Muscle of leg (tissue), 11 donors: ENCODE data around the gene CARD10. TPM values are rescaled to one million over a fixed set of nuclear protein-coding genes. Genes with fewer than 3 reads are reported as not detected.
"Not testable (repeated sequence)": the region's sequence is repeated elsewhere in the genome, so short reads cannot be mapped to it uniquely, and the experiment has no call there.

Experiments
- DNase-seq: peaks from one replicate; pipeline ENCODE4 v3.0.0; 2013
- H3K27ac ChIP-seq: one replicate; pipeline ENCODE4 v1.5.1; 2013; ENCODE audit warnings: mild to moderate bottlenecking, low read length, control low read depth
- H3K27me3 ChIP-seq: one replicate; pipeline ENCODE4 v1.6.1; 2013; ENCODE audit warnings: low read length; ENCODE audit not compliant: control insufficient read depth, insufficient read depth
- H3K36me3 ChIP-seq: one replicate; pipeline ENCODE4 v1.6.1; 2013; ENCODE audit warnings: low read length; ENCODE audit not compliant: control insufficient read depth, insufficient read depth
- H3K4me1 ChIP-seq: one replicate; pipeline ENCODE4 v1.6.1; 2013; ENCODE audit warnings: low read length; ENCODE audit not compliant: control insufficient read depth, insufficient read depth
- H3K4me3 ChIP-seq: one replicate; pipeline ENCODE4 v1.5.1; 2013; ENCODE audit warnings: low read length, control low read depth
- H3K9me3 ChIP-seq: replicated peaks from 2 replicates; pipeline ENCODE4 v1.6.1; 2013; ENCODE audit warnings: low read depth, low read length; ENCODE audit not compliant: control insufficient read depth
- WGBS: methylation state at CpG from one replicate; pipeline ENCODE4 v1.1.5; 2013; ENCODE audit warnings: missing lambda C conversion rate; ENCODE audit not compliant: insufficient coverage; 5-methylcytosine and 5-hydroxymethylcytosine counted together
- polyA plus RNA-seq, 8 donors: library from polyadenylated mRNA; unstranded; fragments of 120-200 nt; gene quantifications; one replicate each; pipeline versions ENCODE4 v1.2.1 to v1.2.3, GENCODE V29; 2013; ENCODE audit warnings: inconsistent platforms in 1 of 8, low replicate concordance in 1 of 8; ENCODE audit not compliant: insufficient read length in 8 of 8, insufficient read depth in 1 of 8
- total RNA-seq: library from RNA; stranded (reverse); fragments of 120-200 nt; gene quantifications from one replicate; pipeline ENCODE4 v1.2.4, GENCODE V29; 2013

Gene CARD10
- total and polyA plus RNA-seq, 9 donors, result 7.8 to 19.3 (median 13.3) TPM

DNA sequence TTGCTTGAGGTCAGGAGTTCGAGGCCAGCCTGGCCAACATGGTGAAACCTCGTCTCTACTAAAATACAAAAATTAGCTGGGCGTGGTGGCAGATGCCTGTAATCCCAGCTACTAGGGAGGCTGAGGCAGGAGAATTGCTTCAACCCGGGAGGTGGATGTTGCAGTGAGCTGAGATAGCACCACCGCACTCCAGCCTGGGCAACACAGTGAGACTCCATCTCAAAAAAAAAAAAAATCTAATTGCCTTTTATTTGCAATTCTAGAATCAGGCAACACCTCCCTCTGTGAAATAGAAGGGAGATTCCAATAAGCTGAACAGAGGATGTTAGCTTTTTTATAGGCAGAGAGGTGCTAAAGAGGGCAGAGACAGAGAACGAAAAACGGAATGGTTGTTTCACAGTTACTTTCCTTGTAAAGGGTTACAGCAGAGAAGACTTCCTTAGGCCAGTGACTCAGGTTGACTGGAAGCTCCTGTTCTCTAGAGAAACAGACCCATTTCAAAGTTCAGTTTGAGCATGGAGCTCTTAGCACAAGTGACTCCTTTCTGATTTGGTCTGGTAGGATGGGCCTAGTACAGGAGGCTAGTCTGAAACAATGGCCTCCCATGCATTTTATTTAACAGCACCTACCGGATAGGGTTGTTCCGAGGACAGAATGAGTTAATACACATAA is 8.0 kb upstream of the CARD10 start:
- H3K27me3 ChIP-seq, H3K4me1 ChIP-seq, H3K27ac ChIP-seq, H3K36me3 ChIP-seq, H3K9me3 ChIP-seq, H3K4me3 ChIP-seq, DNase-seq: not testable (repeated sequence)
- WGBS, result 62% methylated on average over 3 of the region's 9 CpGs

- Histone ChIP-seq H3K36me3 (no peaks in the 10 kb centered on the region), H3K4me1 (no peaks in the 10 kb centered on the region), H3K27me3 (peaks cover 7% of the 10 kb centered on the region), H3K27ac (no peak overlapping the region), H3K9me3 (no peaks in the 10 kb centered on the region), H3K4me3 (no peak overlapping the region)
- DNase-seq, result no peak
- WGBS, result 63% methylated on average over 12 of the region's 12 CpGs
Observed at GRCh38 chr22:37526376-37526775, 7.2 kb upstream of the CARD10 start.

DNA sequence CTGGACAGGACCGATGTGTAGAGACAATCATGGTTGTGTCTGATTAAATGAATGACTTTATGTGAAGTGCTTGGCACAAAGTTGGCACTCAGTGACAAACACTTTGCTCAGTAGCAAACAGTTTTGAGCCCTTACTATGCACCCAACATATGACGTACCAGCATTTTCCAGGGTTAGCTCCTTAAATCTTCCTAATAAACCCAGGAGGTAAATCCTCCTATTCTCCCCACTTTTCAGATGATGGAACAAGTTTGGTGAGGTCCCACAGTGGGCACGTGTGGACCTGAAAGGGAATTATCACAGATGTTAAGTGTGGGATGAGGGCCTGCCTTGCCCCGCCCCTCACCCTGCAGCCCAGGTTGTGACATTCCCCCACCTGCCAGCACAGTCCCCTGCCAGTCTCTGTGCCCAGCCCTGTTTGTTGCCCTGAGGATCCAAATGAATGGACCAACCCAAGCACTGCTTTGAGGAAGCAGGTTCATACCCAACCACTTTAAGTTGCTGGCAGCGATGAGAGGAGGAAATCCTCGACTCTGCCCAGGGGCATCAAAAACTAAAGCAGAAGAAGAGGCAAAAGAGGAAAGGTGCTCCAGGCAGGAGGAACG is 6.6 kb upstream of the CARD10 start:
- H3K27ac ChIP-seq, result no peak overlapping the region
- 76% methylated on average over 4 of the region's 7 CpGs for WGBS
- H3K36me3 ChIP-seq, result no peaks in the 10 kb centered on the region
- H3K4me3 ChIP-seq, result no peak overlapping the region
- H3K4me1 ChIP-seq, result no peaks in the 10 kb centered on the region
- no peak for DNase-seq
- H3K27me3 ChIP-seq, result peaks cover 12% of the 10 kb centered on the region
- no peaks in the 10 kb centered on the region for H3K9me3 ChIP-seq

GRCh38 chr22:37525073-37525745 is 6.0 kb upstream of the CARD10 start:
- Histone ChIP-seq H3K4me1 (no peaks in the 10 kb centered on the region), H3K9me3 (no peaks in the 10 kb centered on the region), H3K27ac (no peak overlapping the region), H3K36me3 (no peaks in the 10 kb centered on the region), H3K27me3 (peaks cover 15% of the 10 kb centered on the region), H3K4me3 (no peak overlapping the region)
- 100% methylated on average over 3 of the region's 10 CpGs for WGBS
- DNase-seq, result no peak

GRCh38 chr22:37522482-37522881 is 3.3 kb upstream of the CARD10 start:
- H3K27me3 ChIP-seq, result peaks cover 35% of the 10 kb centered on the region
- H3K4me1 ChIP-seq, result peaks cover 13% of the 10 kb centered on the region
- WGBS, result 51% methylated on average over 3 of the region's 6 CpGs

GRCh38 chr22:37521236-37521739 is 2.1 kb upstream of the CARD10 start:
- peaks cover 35% of the 10 kb centered on the region for H3K27me3 ChIP-seq

More at GRCh38 chr22:37522482-37522881, 3.3 kb upstream of the CARD10 start:
- Histone ChIP-seq H3K4me3 (no peak overlapping the region), H3K9me3 (no peaks in the 10 kb centered on the region), H3K27ac (no peak overlapping the region), H3K36me3 (no peaks in the 10 kb centered on the region)
- no peak for DNase-seq

DNA sequence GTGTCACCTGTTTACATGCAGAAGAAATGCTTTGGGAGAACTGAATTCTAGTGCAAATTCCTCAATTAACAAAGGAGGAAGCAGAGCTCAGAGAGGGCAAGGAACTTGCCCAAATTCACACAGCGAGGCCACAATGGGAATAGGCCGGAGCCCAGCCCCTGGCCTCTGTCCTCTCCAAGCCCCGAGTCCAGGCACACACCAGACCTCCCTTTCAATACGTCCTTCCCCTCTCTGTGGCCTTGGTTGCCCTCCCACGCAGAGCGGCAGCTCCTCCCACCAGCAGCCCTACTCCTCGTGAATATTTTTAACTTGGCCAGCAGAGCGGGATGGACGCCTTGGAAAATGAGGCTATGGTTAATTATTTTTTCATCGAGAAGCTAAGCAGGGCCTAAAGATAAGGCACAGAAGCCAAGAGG is 1.6 kb upstream of the CARD10 start:
- Histone ChIP-seq H3K27me3 (peaks cover 36% of the 10 kb centered on the region), H3K4me1 (peaks cover 13% of the 10 kb centered on the region), H3K9me3 (no peaks in the 10 kb centered on the region), H3K4me3 (no peak overlapping the region), H3K36me3 (no peaks in the 10 kb centered on the region), H3K27ac (no peak overlapping the region)
- DNase-seq, result no peak
- WGBS, result 66% methylated on average over 5 of the region's 10 CpGs

More at GRCh38 chr22:37521236-37521739, 2.1 kb upstream of the CARD10 start:
- Histone ChIP-seq H3K27ac (no peak overlapping the region), H3K4me1 (peaks cover 13% of the 10 kb centered on the region), H3K4me3 (no peak overlapping the region), H3K9me3 (no peaks in the 10 kb centered on the region), H3K36me3 (no peaks in the 10 kb centered on the region)
- 48% methylated on average over 7 of the region's 14 CpGs for WGBS
- DNase-seq, result no peak

DNA sequence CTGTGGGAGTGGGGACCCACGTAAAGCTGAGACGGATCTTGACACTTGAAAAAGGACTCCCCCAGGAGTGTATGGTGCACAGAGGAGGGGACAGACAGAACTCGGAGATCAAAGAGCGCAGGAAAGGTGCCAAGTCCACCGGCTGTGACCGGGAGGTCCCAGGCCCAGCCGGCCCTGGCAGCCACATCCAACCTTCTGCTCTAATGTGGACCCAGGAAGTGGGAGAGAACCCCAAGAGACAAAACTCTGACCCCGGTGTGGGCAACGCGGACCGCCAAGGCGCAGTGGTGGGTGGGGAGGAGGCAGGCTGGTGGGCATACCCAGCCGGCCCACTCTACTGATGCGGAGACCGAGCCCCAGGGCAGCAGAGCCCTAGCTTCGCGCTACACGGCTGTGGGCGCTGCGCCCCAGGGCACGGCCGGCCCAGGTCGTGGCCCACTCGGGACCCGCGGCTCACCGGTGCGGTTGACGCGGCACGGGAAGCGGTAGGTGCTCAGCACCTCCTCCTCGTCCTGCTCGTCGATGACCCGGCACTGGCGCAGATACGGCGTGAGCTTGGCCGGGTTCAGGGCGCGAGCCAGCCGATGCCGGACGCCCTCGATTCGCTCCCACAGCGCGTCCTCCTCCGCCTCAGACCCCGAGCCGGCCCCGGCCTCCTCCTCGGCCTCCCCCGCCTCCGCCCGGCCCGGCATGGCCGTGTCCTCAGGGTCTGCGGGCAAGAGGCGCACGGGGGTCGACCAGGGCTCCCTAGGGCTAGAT is 527 bp downstream of the CARD10 start:
- Histone ChIP-seq H3K27me3 (peaks cover 36% of the 10 kb centered on the region), H3K4me3 (peak overlapping the region; percentile 48), H3K36me3 (no peaks in the 10 kb centered on the region), H3K9me3 (no peaks in the 10 kb centered on the region), H3K27ac (no peak overlapping the region), H3K4me1 (peaks cover 15% of the 10 kb centered on the region)
- no peak for DNase-seq
- WGBS, result 6% methylated on average over 63 of the region's 63 CpGs

GRCh38 chr22:37517826-37518450 is 1.3 kb downstream of the CARD10 start:
- Histone ChIP-seq H3K27ac (no peak overlapping the region), H3K36me3 (no peaks in the 10 kb centered on the region), H3K27me3 (peaks cover 36% of the 10 kb centered on the region), H3K4me1 (peaks cover 22% of the 10 kb centered on the region), H3K4me3 (peak overlapping the region; percentile 48), H3K9me3 (no peaks in the 10 kb centered on the region)
- no peak for DNase-seq
- WGBS, result 74% methylated on average over 10 of the region's 15 CpGs
